CD4-positive, alpha-beta T cell treated with Interleukin-21 for 1 hour (primary cell): ENCODE results near the gene FBLN7.
A peak's percentile ranks its signal among the peaks of the same experiment; 100 is the strongest.

Experiments used
- DNase-seq: peaks from one replicate; pipeline ENCODE4 v3.0.0-alpha.2; 2020

Gene FBLN7

DNA sequence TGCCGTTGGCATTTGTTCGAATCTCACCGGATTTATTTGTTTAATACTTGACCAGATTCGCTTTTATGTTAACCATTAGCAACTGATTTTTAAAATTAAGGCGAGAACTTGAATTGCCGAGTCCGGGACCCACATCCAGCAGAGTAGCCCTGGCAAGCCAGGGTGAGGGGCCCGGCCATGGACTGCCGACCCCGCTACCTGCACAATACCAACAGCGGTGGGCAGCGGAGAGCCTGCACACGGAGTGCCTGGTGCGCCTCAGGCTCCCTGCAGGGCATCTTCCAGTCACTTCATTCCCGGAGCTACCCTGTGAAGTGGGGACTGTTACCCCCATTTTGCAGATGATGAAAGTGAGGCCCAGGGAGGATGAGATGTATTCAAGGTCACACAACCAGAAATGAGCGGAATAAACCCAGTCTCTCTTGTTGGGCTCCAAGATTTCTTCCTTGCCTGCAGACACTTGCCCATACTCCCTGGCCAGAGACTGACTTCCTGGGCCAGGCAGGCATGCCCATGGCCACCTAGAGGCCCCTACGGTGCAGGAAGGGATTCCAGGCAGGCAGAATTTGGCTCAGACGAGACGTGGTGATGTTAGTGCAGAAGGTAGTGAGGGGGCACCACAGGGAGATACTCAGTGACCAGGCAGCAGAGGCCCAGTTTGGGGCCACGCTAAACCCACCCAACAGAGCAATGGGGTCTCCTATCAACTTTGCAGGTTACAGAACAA, 2.9 kb downstream of the FBLN7 start:
- no peak for DNase-seq

GRCh38 chr2:112141626-112142007, 3.4 kb downstream of the FBLN7 start:
- DNase-seq, result no peak

GRCh38 chr2:112142525-112143078, 4.4 kb downstream of the FBLN7 start:
- DNase-seq, result no peak

GRCh38 chr2:112143150-112143549, 5.0 kb downstream of the FBLN7 start:
- no peak for DNase-seq

- DNase-seq, result no peak
Observed at GRCh38 chr2:112144966-112145365, 6.8 kb downstream of the FBLN7 start.

DNA sequence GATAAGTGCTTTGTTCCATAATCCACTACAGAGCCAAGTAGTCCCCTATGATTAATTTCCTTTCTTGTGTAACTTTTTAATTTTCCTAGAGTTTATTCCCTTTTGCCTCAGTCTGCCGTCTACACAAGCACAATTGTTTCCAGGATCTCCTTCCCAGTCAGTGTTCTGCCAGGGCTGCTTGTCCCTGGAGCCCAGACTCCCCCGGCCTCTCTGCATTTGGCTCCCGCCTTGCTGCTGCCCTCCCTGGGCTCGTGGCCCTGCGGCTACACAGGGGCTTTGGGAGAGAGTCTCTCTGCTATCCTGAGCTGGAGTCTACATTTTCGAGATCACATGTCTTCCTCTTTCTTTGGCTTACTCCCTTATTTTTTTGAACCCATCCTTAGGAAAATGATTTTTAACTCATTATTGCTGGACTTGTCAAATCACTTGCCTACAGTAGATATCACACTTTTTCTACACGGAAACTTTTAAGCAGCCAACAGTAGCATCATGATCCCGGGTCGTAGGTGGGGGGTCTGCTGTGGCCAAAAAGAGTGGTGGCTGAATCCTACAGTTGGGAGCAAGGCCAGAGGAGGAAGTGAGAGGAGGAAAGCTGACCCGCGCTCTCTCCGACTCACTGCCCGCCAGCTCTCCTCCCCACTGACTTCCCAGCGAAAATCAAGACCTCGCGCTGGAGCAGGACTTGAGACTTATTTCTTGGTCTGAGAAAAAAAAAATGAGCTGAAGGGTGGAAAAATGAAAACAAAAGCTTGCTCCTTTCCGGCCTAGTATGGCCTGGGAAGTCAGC, 9.4 kb downstream of the FBLN7 start:
- DNase-seq, result no peak

DNA sequence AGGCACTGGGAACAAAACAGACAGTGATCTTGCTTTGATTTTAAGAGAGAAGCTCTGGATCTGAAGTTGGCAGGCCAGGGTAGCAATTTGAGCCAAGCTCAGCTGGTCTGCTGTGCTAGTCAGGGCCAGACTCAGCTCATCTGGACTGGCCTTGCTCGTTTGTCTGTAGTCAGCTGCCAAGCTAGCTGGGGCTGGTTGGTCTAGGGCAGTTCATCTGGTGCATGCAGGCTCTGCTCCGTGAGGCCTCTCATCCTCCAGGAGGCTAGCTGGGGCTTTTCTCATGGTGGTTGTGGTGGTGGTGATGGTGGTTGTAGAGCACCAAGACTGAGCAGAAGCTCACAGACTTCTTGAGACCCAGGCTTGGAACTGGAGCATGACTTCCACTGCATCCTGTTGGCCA, 10.3 kb downstream of the FBLN7 start:
- no peak for DNase-seq

- DNase-seq, result no peak
Observed at GRCh38 chr2:112149194-112149593, 11.0 kb downstream of the FBLN7 start.

GRCh38 chr2:112149866-112150435, 11.8 kb downstream of the FBLN7 start:
- no peak for DNase-seq

- DNase-seq, result no peak
Observed at GRCh38 chr2:112150447-112150846, 12.3 kb downstream of the FBLN7 start.

DNA sequence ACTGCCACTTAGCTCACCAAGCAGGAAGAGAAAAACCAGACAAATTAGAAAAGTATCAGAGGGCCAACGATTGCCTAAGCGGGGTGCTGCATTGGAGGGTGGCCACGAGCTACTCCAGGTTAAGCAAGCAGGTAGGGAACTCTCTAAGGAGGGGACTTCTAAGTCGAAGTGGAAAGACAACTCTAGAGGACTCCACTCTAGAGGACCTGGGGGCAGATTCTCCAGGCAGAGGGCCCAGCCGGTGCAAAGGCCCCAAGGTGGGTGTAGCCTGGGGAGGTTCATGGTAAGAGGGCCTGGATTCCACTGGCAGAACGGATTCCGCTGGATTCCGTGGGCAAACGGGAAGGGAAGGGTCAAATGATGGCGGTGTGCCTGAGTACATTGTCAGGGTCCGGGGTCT, 12.7 kb downstream of the FBLN7 start:
- no peak for DNase-seq

GRCh38 chr2:112151271-112151670, 13.1 kb downstream of the FBLN7 start:
- no peak for DNase-seq

GRCh38 chr2:112151701-112152440, 13.7 kb downstream of the FBLN7 start:
- DNase-seq, result no peak

DNA sequence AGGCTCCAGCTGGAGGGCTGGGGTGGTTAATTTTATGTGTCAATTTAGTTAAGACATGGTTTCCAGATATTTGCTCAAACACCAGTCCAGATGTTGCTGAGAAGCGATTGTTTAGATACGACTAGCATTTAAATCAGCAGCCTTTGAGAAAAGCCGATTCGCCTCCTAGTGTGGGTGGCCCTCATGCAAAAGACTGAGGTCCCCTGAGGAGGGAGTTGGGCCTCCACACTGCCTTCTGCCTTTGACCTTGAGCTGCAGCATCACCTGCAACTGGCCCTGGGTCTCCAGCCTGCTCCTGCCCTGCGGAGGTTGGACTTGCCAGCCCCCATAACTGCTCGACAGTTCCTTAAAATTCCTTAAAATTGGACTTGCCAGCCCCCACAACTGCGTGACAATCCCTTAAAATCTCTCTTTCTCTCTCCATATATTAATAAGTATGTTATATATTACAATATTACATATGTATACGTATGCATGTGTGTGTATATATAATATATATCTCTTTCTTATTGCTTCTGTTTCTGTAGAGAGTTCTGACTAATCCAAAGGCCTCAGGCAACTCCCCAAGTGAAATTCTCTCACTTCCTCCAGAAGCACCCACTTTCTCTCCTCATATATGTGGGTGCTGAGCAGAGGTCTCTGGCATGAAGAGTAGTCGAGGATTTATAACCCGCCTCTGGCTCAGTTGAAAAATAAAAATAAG, 14.4 kb downstream of the FBLN7 start:
- DNase-seq, result no peak

DNA sequence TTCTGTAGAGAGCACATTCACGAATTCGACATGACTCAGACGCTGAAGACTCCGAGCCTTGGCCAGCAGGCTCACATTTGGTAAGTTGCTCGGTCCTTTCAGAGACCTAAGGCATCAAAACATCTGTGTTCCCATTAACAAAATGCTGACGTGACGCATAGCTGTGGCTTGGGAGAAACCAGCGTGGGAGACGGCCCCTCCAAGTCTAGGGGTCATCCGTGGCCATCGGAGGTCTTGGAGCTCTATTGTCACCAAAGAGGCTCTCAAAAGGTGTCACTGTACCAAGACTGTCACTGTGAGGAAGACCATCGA, 14.9 kb downstream of the FBLN7 start:
- DNase-seq, result no peak

GRCh38 chr2:112153501-112153900, 15.3 kb downstream of the FBLN7 start:
- DNase-seq, result no peak

DNA sequence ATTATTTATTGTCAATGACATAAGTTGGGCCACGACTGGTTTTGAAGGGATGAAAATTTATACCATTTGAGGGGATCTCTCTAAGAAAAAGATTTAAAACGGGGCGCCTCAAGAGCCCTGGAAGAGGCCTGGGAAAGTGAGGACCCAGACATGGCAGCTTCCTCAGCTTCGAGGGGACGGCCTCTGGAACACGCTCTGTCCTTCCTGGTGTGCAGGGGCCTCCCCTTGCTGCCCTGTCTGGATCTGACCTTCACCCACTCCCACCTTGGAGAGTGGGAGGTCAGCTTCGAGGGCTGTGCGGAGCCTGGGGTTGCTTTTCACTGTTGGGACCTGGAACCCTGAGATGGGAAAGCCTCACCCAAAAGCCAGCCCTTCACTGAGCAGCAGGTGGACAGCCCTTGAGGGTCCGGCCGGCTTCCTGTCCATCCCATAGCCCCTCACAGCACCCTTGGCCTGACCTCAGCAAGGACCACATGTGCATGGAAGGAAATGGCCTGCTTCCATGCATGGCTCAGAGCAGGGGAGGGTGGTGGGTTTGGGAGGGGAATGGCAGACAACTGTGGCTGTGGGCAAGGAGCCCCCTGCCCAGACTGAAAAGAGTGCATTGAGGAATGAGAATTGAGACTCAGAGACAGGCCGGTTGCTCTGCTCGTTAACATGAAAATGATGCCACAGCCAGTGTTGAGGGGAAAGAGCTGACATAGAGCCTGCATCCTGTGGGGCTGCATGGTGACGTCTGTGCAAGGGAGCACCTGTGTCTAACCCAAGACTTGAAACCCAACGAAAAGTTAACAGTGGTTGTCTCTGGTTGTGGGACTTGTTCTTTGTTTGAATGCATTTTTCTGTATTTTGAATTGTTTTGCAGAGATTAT, 16.3 kb downstream of the FBLN7 start:
- DNase-seq, result no peak

DNA sequence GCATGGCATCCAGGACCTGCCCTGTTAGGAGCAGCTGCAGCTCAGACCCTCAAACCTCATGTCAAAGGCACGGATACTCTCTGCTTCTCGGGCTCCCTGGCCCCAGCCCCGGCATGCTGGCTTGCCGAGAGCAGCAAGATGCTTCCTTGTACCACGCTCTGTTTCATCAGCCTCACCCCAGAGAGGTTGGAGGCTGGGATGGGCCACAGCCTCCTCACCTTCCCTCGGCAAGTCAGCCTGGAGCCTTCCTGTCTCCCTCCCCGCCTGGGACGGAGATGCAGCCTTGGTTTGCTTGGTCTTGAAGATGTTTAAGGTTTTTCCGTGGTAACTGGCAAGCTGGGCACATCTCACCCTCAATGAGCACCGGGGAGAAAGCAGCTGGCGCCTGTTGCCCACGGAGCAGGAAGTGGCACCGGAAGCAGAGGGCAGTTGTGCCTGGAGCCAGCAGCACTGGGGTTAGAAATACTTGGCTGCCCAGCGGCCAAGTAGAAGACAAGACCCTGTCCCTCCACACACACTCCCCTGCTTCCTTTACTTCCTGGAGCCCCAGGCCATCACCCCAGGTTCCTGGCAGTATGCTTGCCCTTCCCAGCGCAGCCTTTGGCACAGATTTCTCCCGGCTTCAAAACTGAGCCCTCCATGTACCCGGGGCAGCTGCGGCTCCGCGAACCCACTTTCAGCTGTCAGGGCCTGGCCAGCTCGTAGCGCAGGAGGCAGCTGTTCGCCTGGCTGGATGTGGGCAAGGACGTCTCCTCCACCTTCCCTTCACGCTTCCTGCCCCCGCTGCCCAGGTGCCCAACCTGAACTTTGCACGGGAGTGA, 17.4 kb downstream of the FBLN7 start:
- peak; percentile 45 for DNase-seq

- peak; percentile 45 for DNase-seq
Observed at GRCh38 chr2:112156152-112156986, 18.2 kb downstream of the FBLN7 start.

DNA sequence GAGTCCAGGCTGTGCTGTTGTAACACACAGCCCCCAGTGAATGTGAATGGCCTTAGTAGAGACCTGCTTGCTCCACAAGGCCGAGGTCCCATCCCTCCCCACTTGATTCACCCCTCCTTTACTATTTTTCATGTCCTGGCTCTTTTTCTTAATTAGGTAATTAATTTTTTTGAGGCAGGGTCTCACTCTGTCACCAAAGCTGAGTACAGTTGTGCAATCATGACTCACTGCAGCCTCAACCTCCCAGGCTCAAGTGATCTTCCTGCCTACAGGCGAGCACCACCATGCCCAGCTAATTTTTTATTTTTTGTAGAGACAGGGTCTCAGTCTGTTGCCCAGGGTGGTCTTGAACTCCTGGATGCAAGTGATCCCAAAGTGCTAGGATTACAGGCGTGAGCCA, 19.3 kb downstream of the FBLN7 start:
- no peak for DNase-seq
